BE2C (cell line): Measurements from ENCODE around the gene ARAF.

ENCODE experiments used
- DNase-seq: peaks from one replicate; pipeline ENCODE4 v3.0.0-alpha.2; 2020
- H3K27me3 ChIP-seq: fragments of 250-450 bp; sonication (Bioruptor Pico); 2 replicates; pipeline ENCODE4 v1.5.1; 2020; ENCODE audit warnings: mild to moderate bottlenecking
- H3K36me3 ChIP-seq: fragments of 250-450 bp; sonication (Bioruptor Pico); 2 replicates; pipeline ENCODE4 v1.5.1; 2020; ENCODE audit warnings: mild to moderate bottlenecking
- H3K4me1 ChIP-seq: fragments of 250-450 bp; sonication (Bioruptor Pico); 2 replicates; pipeline ENCODE4 v1.5.1; 2020
- H3K4me3 ChIP-seq: 2 replicates; pipeline ENCODE4 v1.5.1; 2011; ENCODE audit warnings: low read depth, low read length
- H3K9me3 ChIP-seq: fragments of 250-450 bp; sonication (Bioruptor Pico); 2 replicates; pipeline ENCODE4 v1.5.1; 2020
- TF ChIP-seq, protein P1 (sequence below): IDR thresholded peaks from 2 replicates; pipeline ENCODE4 v1.5.1; 2012; ENCODE audit warnings: mild to moderate bottlenecking, low read depth, low read length

The ARAF gene

DNA sequence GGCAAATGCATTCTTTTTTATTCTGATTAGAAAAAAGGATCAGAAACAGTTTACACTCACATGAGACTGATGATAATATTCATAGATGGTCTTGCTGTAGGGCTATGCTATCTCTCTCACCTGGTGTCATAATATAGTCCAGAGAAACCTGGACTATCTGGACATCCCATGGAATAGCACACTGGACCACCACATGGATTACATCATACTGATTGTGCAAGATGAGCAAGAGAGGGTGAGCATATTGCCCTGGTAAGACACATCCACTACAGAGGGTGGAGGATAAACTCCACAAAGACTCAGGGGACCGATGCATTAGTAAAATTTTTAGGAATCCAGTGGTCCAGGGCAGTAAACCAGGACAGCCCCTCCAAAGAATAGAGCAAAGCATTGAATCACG lies 50.5 kb downstream of the ARAF start:
- Histone ChIP-seq H3K27me3 (no peaks in the 10 kb centered on the region), H3K4me1 (no peaks in the 10 kb centered on the region), H3K9me3 (no peaks in the 10 kb centered on the region), H3K36me3 (no peaks in the 10 kb centered on the region), H3K4me3 (no peak overlapping the region)
- TF ChIP-seq, protein P1, sequence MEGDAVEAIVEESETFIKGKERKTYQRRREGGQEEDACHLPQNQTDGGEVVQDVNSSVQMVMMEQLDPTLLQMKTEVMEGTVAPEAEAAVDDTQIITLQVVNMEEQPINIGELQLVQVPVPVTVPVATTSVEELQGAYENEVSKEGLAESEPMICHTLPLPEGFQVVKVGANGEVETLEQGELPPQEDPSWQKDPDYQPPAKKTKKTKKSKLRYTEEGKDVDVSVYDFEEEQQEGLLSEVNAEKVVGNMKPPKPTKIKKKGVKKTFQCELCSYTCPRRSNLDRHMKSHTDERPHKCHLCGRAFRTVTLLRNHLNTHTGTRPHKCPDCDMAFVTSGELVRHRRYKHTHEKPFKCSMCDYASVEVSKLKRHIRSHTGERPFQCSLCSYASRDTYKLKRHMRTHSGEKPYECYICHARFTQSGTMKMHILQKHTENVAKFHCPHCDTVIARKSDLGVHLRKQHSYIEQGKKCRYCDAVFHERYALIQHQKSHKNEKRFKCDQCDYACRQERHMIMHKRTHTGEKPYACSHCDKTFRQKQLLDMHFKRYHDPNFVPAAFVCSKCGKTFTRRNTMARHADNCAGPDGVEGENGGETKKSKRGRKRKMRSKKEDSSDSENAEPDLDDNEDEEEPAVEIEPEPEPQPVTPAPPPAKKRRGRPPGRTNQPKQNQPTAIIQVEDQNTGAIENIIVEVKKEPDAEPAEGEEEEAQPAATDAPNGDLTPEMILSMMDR: no peak
- no peak for DNase-seq

DNA sequence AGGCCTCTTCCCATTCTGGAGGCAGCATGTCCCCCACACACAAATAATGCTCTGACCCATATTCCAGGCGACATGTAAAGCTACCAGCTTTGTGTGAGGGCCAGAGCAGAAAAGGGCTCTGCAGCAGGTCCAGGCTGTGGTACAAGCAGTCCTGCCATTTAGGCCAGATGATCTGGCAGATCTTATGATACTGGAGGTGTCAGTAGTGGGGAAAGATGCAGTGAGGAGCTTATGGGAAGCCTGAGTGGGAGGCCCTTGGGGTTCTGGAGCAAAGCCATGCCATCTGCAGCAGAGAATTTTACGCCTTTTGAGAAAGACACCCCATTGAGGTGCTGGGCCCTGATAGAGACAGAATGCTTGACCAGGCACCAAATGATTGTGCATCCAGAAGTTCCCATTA lies 50.9 kb downstream of the ARAF start:
- no peaks in the 10 kb centered on the region for H3K36me3 ChIP-seq

DNA sequence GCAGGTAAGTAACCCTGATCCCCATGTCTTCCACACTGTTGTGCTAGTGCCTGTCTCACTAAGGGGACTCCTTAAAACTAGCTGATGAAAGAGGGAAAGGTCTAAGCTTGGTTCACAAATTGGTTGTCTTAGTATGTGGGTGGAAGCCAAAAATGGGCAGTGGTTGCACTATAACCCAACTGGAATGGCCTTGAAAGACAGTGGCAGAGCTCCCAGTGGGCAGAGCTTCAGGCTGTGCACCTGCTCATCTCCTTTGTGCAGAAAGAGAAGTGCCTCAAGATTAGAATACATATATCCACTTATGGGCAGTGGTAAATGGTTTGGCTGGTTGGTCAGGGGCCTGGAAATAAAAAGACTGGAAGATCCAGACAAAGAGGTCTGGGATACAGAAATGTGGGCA lies 51.4 kb downstream of the ARAF start:
- no peaks in the 10 kb centered on the region for H3K9me3 ChIP-seq
- no peak overlapping the region for H3K4me3 ChIP-seq
- DNase-seq: no peak
- H3K27me3 ChIP-seq: no peaks in the 10 kb centered on the region
- TF ChIP-seq, protein P1: no peak
- no peaks in the 10 kb centered on the region for H3K4me1 ChIP-seq
- no peaks in the 10 kb centered on the region for H3K36me3 ChIP-seq

More for the DNA sequence above, 50.9 kb downstream of the ARAF start:
- Histone ChIP-seq H3K4me3 (no peak overlapping the region), H3K9me3 (no peaks in the 10 kb centered on the region), H3K4me1 (no peaks in the 10 kb centered on the region), H3K27me3 (no peaks in the 10 kb centered on the region)
- TF ChIP-seq, protein P1: no peak
- no peak for DNase-seq

DNA sequence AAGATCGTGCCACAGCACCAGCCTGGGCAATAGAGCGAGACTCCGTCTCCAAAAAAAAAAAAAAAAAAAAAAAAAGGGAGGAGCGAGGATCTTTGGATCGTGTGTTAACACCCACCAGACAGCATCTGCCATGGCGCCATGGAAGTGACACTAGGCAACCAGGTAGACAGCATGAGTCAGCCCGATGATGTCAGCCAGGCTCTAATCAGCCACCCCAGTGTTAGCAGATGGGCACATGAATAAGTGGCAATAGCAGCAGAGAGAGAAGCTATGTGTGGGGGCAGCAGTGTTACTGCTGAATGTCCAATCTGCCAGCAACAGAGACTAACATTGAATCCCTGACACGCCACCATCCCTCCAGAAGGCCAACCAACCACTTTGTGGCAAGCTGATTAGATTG lies 52.1 kb downstream of the ARAF start:
- Histone ChIP-seq H3K4me1 (no peaks in the 10 kb centered on the region), H3K27me3 (no peaks in the 10 kb centered on the region), H3K36me3 (no peaks in the 10 kb centered on the region), H3K9me3 (no peaks in the 10 kb centered on the region), H3K4me3 (no peak overlapping the region)
- no peak for DNase-seq
- TF ChIP-seq, protein P1: no peak

DNA sequence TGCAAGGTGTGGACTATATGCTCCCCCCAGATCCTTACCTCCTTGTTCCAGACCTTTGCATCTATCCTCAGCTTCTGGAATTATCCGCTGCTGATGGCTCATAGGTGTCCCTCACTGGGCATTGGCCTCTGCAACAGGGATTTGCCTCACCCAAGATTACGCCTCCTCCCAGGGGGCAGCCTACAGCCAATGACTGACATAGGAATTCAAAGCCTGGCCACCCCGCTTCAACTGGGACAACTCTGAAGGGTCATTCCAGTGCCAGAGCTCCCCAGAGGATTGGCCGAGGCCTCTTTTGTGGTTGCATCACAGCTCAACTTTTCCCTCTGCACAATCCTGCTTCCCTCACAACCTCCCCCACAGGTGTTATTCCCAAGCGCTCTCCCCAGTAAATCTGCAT lies 53.6 kb downstream of the ARAF start:
- Histone ChIP-seq H3K4me1 (no peaks in the 10 kb centered on the region), H3K4me3 (no peak overlapping the region), H3K36me3 (no peaks in the 10 kb centered on the region), H3K9me3 (no peaks in the 10 kb centered on the region), H3K27me3 (no peaks in the 10 kb centered on the region)
- TF ChIP-seq, protein P1: no peak
- no peak for DNase-seq

DNA sequence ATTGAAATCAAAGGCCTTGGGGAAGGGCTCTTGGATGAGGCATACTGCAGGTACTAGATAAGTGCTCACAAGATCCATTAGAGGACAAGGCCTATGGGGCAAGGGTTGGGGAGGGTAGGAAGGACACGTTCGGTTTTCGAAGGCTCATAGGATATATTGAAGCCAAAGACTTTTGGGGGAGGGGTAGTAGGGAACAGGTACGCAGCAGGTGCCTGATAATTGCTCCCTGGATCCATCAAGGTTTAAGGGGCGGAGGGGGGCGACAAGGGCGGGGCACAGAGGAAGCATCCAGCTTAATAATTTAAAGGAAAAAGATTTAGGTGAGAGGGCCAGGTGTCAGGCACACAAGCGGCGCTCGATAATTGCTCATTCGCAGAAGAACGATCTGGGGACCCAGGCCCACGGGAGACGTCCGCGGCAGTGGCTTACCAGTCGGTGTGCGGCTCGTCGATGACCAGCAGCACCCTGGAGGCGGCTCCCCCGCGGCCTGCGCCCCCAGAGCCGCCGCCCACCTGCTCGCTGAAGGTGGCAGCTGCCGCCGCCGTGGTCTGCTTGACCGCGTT lies 58.0 kb downstream of the ARAF start:
- TF ChIP-seq, protein P1: no peak
- Histone ChIP-seq H3K4me1 (no peaks in the 10 kb centered on the region), H3K27me3 (no peaks in the 10 kb centered on the region), H3K36me3 (no peaks in the 10 kb centered on the region), H3K4me3 (peak overlapping the region; percentile 55), H3K9me3 (no peaks in the 10 kb centered on the region)
- no peak for DNase-seq
